ENCODE data around the gene RRAS.

Gene RRAS

DNA sequence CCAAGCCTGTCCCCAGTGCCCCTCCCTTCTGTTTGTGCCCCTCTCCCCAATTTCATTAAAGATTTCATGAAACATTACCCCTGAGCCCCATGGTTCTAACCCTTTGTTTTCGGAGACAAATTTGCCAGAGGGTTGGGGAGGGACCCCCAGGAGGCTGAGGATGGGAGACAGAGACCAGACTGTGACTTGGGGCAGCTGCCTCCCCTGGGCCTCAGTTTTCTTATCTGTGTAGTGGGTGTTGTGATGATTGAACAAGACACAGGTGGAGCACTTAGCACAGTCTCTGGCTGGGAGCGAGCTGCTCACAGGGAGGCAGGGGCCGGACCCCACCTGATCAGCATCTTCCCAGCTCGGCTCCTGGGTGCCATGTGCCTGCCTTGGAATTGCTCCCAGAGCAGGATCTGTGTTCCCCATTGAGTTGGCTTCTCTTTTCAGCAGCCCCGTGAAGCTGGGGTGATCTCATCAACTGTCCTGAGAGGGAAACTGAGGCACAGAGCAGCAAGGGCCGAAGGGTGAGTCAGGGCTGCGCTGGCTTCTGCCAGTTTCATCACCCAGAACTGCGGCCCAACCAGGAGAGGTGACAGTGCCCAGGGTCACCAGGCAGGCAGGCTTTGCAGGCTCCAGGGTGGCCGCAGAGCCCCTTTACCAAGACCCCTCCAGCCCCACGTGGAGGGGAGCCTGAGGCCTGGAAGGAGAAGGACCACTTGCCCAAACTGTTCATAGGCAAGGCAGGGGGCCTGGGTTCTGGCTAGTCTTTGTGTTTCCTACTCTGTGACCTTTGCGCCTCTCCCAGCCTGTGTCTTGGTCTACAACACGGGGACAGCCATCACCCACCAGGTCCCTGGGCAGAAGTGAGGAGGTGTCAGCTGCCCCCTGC lies 18.9 kb upstream of the RRAS start:
- DNase-seq (ENCODE audit: low read depth, low spot score): no peak
- TF ChIP-seq FOXP2 (optimal IDR thresholded peaks at IDR 0.05; ENCODE audit: control extremely low read depth, extremely low read length, insufficient read depth) (no peak), POLR2AphosphoS5 (IDR thresholded peaks at IDR 0.05; ENCODE audit: borderline replicate concordance, low read depth, low read length) (no peak; the same call in 1 of the 2 replicates), EZH2 (IDR thresholded peaks at IDR 0.05) (no peak)
- H3K4me3 ChIP-seq: no peak overlapping the region
- H3K9me3 ChIP-seq (ENCODE audit: low read depth, low read length): no peaks in the 10 kb centered on the region
- H3K27ac ChIP-seq: no peak overlapping the region
- H3K36me3 ChIP-seq (ENCODE audit: insufficient read depth, low read length): peaks cover 69% of the 10 kb centered on the region
- no peak overlapping the region for H3K9ac ChIP-seq (ENCODE audit: insufficient read length)

DNA sequence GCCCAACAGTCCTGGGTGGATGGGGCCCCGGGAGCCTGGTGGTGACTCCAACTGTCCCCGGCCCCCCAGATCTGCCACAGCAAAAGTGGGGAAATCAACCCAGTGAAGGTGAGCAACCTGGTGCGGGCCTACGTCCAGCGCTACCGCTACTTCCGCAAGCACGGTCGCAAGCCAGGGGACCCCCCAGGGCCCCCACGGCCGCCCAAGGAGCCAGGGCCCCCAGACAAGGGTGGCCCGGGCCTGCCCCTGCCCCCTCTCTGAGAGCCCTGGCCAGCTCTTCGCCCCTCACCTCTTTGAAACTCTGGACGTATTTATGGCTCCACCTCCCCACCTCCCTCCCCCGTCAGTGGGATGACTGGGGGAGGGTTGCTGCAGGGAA lies 18.2 kb upstream of the RRAS start:
- Histone ChIP-seq H3K9ac (ENCODE audit: insufficient read length) (no peak overlapping the region), H3K36me3 (ENCODE audit: insufficient read depth, low read length) (peaks cover 76% of the 10 kb centered on the region), H3K9me3 (ENCODE audit: low read depth, low read length) (no peaks in the 10 kb centered on the region), H3K27ac (no peak overlapping the region), H3K4me3 (no peak overlapping the region)
- DNase-seq (ENCODE audit: low read depth, low spot score): no peak
- TF ChIP-seq POLR2AphosphoS5 (IDR thresholded peaks at IDR 0.05; ENCODE audit: borderline replicate concordance, low read depth, low read length) (no peak), EZH2 (IDR thresholded peaks at IDR 0.05) (no peak), FOXP2 (optimal IDR thresholded peaks at IDR 0.05; ENCODE audit: control extremely low read depth, extremely low read length, insufficient read depth) (no peak)

DNA sequence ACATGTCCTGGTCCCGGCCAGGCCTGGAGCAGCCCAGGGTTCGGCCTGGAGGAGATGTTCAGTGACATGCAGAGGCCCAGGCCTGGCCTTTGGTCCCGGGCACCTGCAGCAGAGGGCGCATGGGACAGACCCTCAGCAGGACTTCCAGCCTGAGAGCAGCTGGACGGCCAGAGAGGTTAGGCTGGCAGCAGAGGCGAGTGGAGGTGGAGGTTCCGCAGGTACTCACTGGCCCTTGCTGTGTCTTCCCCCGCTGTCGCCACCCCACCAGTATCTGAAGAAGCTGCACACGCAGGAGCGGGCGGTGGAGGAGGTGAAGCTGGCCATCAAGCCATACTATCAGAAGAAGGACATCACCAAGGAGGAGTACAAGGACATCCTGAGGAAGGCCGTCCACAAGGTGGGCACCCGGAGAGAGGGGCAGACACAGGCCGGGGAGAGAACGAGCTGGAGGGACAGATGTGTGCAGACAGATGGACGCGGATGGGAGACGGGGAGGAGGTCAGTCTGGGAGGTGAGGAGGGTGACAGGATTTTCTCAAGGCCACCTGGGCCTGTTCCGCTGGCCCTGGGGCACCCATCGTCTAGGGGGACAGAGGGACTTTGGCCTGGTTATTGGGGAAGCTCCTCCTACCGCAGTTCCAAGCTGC lies 17.7 kb upstream of the RRAS start:
- DNase-seq (ENCODE audit: low read depth, low spot score): no peak
- no peaks in the 10 kb centered on the region for H3K9me3 ChIP-seq (ENCODE audit: low read depth, low read length)
- no peak for TF ChIP-seq POLR2AphosphoS5 (IDR thresholded peaks at IDR 0.05; ENCODE audit: borderline replicate concordance, low read depth, low read length)
- no peak for TF ChIP-seq FOXP2 (optimal IDR thresholded peaks at IDR 0.05; ENCODE audit: control extremely low read depth, extremely low read length, insufficient read depth)
- TF ChIP-seq EZH2 (IDR thresholded peaks at IDR 0.05): no peak
- no peak overlapping the region for H3K27ac ChIP-seq
- no peak overlapping the region for H3K4me3 ChIP-seq
- no peak overlapping the region for H3K9ac ChIP-seq (ENCODE audit: insufficient read length)
- H3K36me3 ChIP-seq (ENCODE audit: insufficient read depth, low read length): peaks cover 79% of the 10 kb centered on the region

DNA sequence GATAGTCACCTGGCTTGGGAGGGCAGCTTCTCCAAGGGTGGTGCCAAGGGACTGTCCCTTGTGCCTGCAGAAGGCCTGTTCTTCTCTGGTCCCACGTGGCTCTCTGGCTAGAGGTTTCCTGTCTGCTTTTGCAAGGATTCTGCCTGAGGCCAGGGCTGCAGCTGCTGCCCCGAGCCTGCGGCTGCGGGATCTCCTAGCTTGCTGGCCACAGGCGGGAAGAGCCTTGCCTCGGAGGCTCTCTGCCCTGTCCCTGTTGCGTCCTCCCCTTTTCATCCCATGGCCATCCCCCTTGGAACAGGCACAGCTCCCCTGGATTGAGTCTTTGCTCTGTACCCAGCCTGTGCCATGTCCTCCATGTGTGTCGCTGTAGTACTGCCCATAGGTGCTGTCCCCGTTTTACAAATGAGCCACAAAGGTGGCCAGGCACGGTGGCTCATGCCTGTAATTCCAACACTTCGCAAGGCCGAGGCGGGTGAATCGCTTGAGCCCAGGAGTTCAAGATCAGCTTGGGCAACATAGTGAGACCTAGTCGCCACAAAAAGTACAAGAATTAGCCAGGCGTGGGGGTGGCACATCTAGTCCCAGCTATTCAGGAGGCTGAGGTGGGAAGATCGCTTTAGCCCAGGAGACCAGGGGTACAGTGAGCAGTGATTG lies 16.6 kb upstream of the RRAS start:
- Histone ChIP-seq H3K9me3 (ENCODE audit: low read depth, low read length) (no peaks in the 10 kb centered on the region), H3K4me3 (no peak overlapping the region), H3K27ac (no peak overlapping the region), H3K9ac (ENCODE audit: insufficient read length) (no peak overlapping the region), H3K36me3 (ENCODE audit: insufficient read depth, low read length) (peaks cover 76% of the 10 kb centered on the region)
- TF ChIP-seq FOXP2 (optimal IDR thresholded peaks at IDR 0.05; ENCODE audit: control extremely low read depth, extremely low read length, insufficient read depth): no peak
- no peak for TF ChIP-seq EZH2 (IDR thresholded peaks at IDR 0.05)
- no peak for TF ChIP-seq POLR2AphosphoS5 (IDR thresholded peaks at IDR 0.05; ENCODE audit: borderline replicate concordance, low read depth, low read length)
- no peak for DNase-seq (ENCODE audit: low read depth, low spot score)

DNA sequence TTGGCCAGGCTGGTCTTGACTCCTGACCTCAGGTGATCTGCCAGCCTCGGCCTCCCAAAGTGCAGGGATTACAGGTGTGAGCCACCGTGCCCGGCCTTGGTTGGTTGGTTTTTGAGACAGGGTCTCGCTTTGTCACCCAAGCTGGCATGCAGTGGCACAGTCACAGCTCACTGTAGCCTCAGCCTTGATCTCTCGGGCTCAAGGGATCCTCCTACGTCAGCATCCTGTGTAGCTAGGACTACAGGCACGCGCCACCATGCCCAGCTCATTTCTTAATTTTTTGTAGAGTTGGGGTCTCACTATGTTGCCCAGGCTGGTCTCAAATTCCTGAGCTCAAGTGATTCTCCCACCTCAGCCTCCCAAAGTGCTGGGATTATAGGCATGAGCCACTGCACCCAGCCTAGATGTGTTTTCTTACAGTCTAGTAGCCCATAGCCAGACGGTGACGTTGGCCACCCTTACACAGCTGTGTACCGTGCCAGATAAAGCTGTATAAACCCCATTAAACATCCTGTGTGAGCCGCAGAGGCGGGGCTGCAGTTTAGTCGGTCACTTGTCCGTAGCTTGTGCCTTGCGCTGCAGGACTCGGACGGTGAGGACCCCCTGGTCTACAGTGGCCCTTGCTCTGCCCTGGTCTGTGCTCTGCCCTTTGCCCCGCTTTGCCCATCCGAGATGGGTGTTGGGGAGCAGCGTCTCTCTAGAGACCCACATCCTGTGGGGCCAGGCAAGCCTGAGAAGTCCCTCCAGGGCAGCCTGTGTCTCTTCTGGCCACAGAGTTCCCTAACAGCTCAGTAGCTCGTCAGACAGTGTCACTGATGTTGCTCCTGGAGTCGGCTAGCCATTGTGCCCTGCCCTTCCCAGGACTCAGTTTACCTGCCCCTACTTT lies 15.9 kb upstream of the RRAS start:
- H3K4me3 ChIP-seq: no peak overlapping the region
- DNase-seq (ENCODE audit: low read depth, low spot score): no peak
- H3K9me3 ChIP-seq (ENCODE audit: low read depth, low read length): no peaks in the 10 kb centered on the region
- peaks cover 75% of the 10 kb centered on the region for H3K36me3 ChIP-seq (ENCODE audit: insufficient read depth, low read length)
- no peak for TF ChIP-seq FOXP2 (optimal IDR thresholded peaks at IDR 0.05; ENCODE audit: control extremely low read depth, extremely low read length, insufficient read depth)
- TF ChIP-seq EZH2 (IDR thresholded peaks at IDR 0.05): no peak
- TF ChIP-seq POLR2AphosphoS5 (IDR thresholded peaks at IDR 0.05; ENCODE audit: borderline replicate concordance, low read depth, low read length): no peak
- H3K27ac ChIP-seq: no peak overlapping the region
- H3K9ac ChIP-seq (ENCODE audit: insufficient read length): no peak overlapping the region

DNA sequence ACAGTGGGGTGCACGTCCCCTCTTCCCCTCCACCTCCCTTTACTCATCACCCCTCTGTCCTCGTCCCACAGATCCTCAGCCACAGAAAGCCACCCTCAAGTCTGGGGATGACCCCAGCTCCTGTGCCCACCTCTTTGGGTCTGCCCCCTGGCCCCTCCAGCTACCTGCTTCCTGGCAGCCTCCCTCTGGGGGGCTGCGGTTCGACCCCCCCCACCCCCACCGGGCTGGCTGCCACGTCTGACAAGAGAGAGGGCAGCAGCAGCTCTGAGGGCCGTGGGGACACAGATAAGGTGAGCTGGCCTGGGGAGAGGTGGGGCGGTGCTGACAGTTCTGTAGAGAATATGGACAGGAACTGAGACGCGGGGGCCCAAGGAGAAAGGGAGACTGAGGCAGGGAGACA lies 14.6 kb upstream of the RRAS start:
- H3K9me3 ChIP-seq (ENCODE audit: low read depth, low read length): no peaks in the 10 kb centered on the region
- no peak overlapping the region for H3K4me3 ChIP-seq
- peaks cover 73% of the 10 kb centered on the region for H3K36me3 ChIP-seq (ENCODE audit: insufficient read depth, low read length)
- H3K27ac ChIP-seq: no peak overlapping the region
- no peak for DNase-seq (ENCODE audit: low read depth, low spot score)
- TF ChIP-seq FOXP2 (optimal IDR thresholded peaks at IDR 0.05; ENCODE audit: control extremely low read depth, extremely low read length, insufficient read depth): no peak
- no peak overlapping the region for H3K9ac ChIP-seq (ENCODE audit: insufficient read length)

DNA sequence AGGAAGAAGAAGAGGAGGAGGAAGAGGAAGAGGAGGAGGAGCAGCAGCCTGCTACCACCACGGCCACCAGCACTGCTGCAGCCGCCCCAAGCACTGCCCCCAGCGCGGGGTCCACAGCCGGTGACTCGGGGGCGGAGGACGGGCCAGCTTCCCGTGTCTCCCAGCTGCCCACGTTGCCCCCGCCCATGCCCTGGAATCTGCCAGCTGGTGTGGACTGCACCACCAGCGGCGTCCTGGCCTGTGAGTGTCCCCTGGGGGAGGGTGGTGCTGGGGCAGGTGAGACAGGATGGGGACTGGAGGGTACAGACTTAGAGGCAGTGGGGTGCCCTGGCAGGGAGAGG lies 13.5 kb upstream of the RRAS start:
- no peak overlapping the region for H3K27ac ChIP-seq
- no peak overlapping the region for H3K9ac ChIP-seq (ENCODE audit: insufficient read length)
- DNase-seq (ENCODE audit: low read depth, low spot score): no peak
- H3K9me3 ChIP-seq (ENCODE audit: low read depth, low read length): no peaks in the 10 kb centered on the region
- peaks cover 65% of the 10 kb centered on the region for H3K36me3 ChIP-seq (ENCODE audit: insufficient read depth, low read length)
- TF ChIP-seq FOXP2 (optimal IDR thresholded peaks at IDR 0.05; ENCODE audit: control extremely low read depth, extremely low read length, insufficient read depth) (no peak), POLR2AphosphoS5 (IDR thresholded peaks at IDR 0.05; ENCODE audit: borderline replicate concordance, low read depth, low read length) (no peak), EZH2 (IDR thresholded peaks at IDR 0.05) (no peak)
- no peak overlapping the region for H3K4me3 ChIP-seq
